IMR-90 (cell line): Measurements from ENCODE around the gene UGT1A1. TPM values are rescaled to one million over a fixed set of nuclear protein-coding genes. Genes with fewer than 3 reads are reported as not detected.

ENCODE experiments used
- ATAC-seq: fragments of 200-7000 bp; cut with Tn5 transposase; 2 replicates; pipeline ENCODE4 v1.9.1; 2020; ENCODE audit warnings: low read depth, mild to moderate bottlenecking, moderate library complexity
- BruUV-seq: library from RNA; stranded (reverse); fragments of 400-500 nt; replicated peaks from 2 replicates; lab custom pipeline; 2021; lab: Mats Ljungman, UMichigan
- CTCF ChIA-PET: fragments of 300-600 bp; formaldehyde crosslinking; extraction: SDS; loops from one replicate; lab custom pipeline; 2021; ENCODE audit warnings: antibody characterized with exemption; lab: Yijun Ruan, JAX
- POLR2A ChIA-PET: fragments of 300-600 bp; sonication (Branson Sonifier 250); formaldehyde crosslinking; loops from one replicate; lab custom pipeline; 2022; ENCODE audit warnings: antibody characterized with exemption; ENCODE audit not compliant: unreplicated experiment; lab: Charles Lee
- DNase-seq: peaks from one replicate; pipeline ENCODE4 v3.0.0; 2013
- H2AFZ ChIP-seq: replicated peaks from 2 replicates; pipeline ENCODE3; 2013; ENCODE audit warnings: low read length, mild to moderate bottlenecking; ENCODE audit not compliant: poor library complexity
- H2AK5ac ChIP-seq: 2 replicates; pipeline ENCODE4 v1.6.1; 2013; ENCODE audit warnings: low read depth, low read length, inconsistent platforms
- H2AK9ac ChIP-seq: replicated peaks from 2 replicates; pipeline ENCODE3; 2013; ENCODE audit warnings: mild to moderate bottlenecking, low read depth, low read length, moderate library complexity; ENCODE audit not compliant: poor library complexity
- H2BK120ac ChIP-seq: 2 replicates; pipeline ENCODE4 v1.6.1; 2013; ENCODE audit warnings: low read depth, low read length, inconsistent platforms
- H2BK15ac ChIP-seq: 3 replicates; pipeline ENCODE4 v1.6.1; 2013; ENCODE audit warnings: low read depth, low read length, inconsistent platforms
- H2BK20ac ChIP-seq: 2 replicates; pipeline ENCODE4 v1.6.1; 2013; ENCODE audit warnings: low read depth, mild to moderate bottlenecking, inconsistent platforms, low read length, moderate library complexity
- H2BK5ac ChIP-seq: 2 replicates; pipeline ENCODE4 v1.6.1; 2013; ENCODE audit warnings: mild to moderate bottlenecking, low read depth, low read length, inconsistent platforms; ENCODE audit not compliant: poor library complexity, severe bottlenecking
- H3K14ac ChIP-seq: replicated peaks from 2 replicates; pipeline ENCODE4 v1.6.1; 2013; ENCODE audit warnings: low read depth, low read length, inconsistent platforms
- H3K18ac ChIP-seq: 2 replicates; pipeline ENCODE4 v1.6.1; 2013; ENCODE audit warnings: low read depth, low read length, control low read depth
- H3K23ac ChIP-seq: 2 replicates; pipeline ENCODE4 v1.6.1; 2013; ENCODE audit warnings: low read depth, low read length, inconsistent platforms
- H3K27ac ChIP-seq: 2 replicates; pipeline ENCODE4 v1.5.1; 2013; ENCODE audit warnings: mild to moderate bottlenecking, control low read depth, low read length; ENCODE audit not compliant: insufficient read depth
- H3K27me3 ChIP-seq: 2 replicates; pipeline ENCODE4 v1.6.1; 2013; ENCODE audit warnings: low read length; ENCODE audit not compliant: control insufficient read depth, insufficient read depth
- H3K36me3 ChIP-seq: 2 replicates; pipeline ENCODE4 v1.6.1; 2013; ENCODE audit warnings: low read length, mixed read lengths; ENCODE audit not compliant: control insufficient read depth, insufficient read depth
- H3K4ac ChIP-seq: 2 replicates; pipeline ENCODE4 v1.6.1; 2013; ENCODE audit warnings: low read depth, low read length, inconsistent platforms
- H3K4me1 ChIP-seq: 2 replicates; pipeline ENCODE4 v1.6.1; 2013; ENCODE audit warnings: low read length, mixed read lengths; ENCODE audit not compliant: control insufficient read depth, insufficient read depth
- H3K4me2 ChIP-seq: 2 replicates; pipeline ENCODE4 v1.6.1; 2013; ENCODE audit warnings: low read depth, mild to moderate bottlenecking, control low read depth, low read length, moderate library complexity
- H3K4me3 ChIP-seq: 2 replicates; pipeline ENCODE4 v1.5.1; 2013; ENCODE audit warnings: low read depth, mild to moderate bottlenecking, control low read depth, low read length, moderate library complexity; ENCODE audit not compliant: insufficient read depth
- H3K56ac ChIP-seq: 2 replicates; pipeline ENCODE4 v1.6.1; 2013; ENCODE audit warnings: low read length, inconsistent platforms; ENCODE audit not compliant: insufficient read depth; ENCODE audit errors: extremely low read depth
- H3K79me1 ChIP-seq, 2 experiments: 2 replicates each; pipeline ENCODE4 v1.6.1; 2013; ENCODE audit warnings: low read length in 2 of 2, inconsistent platforms in 1 of 2, low read depth in 1 of 2
- H3K9ac ChIP-seq: 2 replicates; pipeline ENCODE4 v1.6.1; 2013; ENCODE audit warnings: low read depth, low read length, control low read depth
- H3K9me1 ChIP-seq: 2 replicates; pipeline ENCODE4 v1.6.1; 2013; ENCODE audit warnings: low read length, inconsistent platforms; ENCODE audit not compliant: insufficient read depth
- H3K9me3 ChIP-seq: 2 replicates; pipeline ENCODE4 v1.6.1; 2013; ENCODE audit warnings: low read length; ENCODE audit not compliant: control insufficient read depth, insufficient read depth
- H4K20me1 ChIP-seq: 2 replicates; pipeline ENCODE4 v1.6.1; 2013; ENCODE audit warnings: low read length, inconsistent platforms; ENCODE audit not compliant: insufficient read depth
- H4K5ac ChIP-seq: 2 replicates; pipeline ENCODE4 v1.6.1; 2013; ENCODE audit warnings: mild to moderate bottlenecking, low read depth, low read length, control low read depth
- H4K8ac ChIP-seq, 2 experiments: 2 replicates each; pipeline ENCODE4 v1.6.1; 2013; ENCODE audit warnings: low read depth in 2 of 2, low read length in 2 of 2, control low read depth in 1 of 2, inconsistent platforms in 1 of 2
- H4K91ac ChIP-seq: 2 replicates; pipeline ENCODE4 v1.6.1; 2013; ENCODE audit warnings: low read depth, low read length, inconsistent platforms; ENCODE audit not compliant: insufficient read depth
- CEBPB ChIP-seq: IDR thresholded peaks from 2 replicates; pipeline ENCODE4 v1.6.1; 2012; ENCODE audit warnings: low read depth, low read length, improper control_type of control experiment
- ELK1 ChIP-seq: fragments of 150-350 bp; IDR thresholded peaks from 2 replicates; pipeline ENCODE4 v1.6.1; 2016; ENCODE audit warnings: low read depth, mild to moderate bottlenecking, low read length, moderate library complexity, borderline replicate concordance
- FOS ChIP-seq: fragments of 150-350 bp; IDR thresholded peaks from 2 replicates; pipeline ENCODE4 v1.6.1; 2016; ENCODE audit warnings: low read depth, low read length
- MAFK ChIP-seq: IDR thresholded peaks from 2 replicates; pipeline ENCODE4 v1.6.1; 2012; ENCODE audit warnings: low read depth, low read length, improper control_type of control experiment
- MAZ ChIP-seq: IDR thresholded peaks from 2 replicates; pipeline ENCODE4 v1.6.1; 2012; ENCODE audit warnings: low read depth, mild to moderate bottlenecking, low read length, improper control_type of control experiment, moderate library complexity, borderline replicate concordance
- MXI1 ChIP-seq: IDR thresholded peaks from 2 replicates; pipeline ENCODE4 v1.6.1; 2012; ENCODE audit warnings: low read depth, mild to moderate bottlenecking, low read length, moderate library complexity, borderline replicate concordance
- POLR2A ChIP-seq: IDR thresholded peaks from 2 replicates; pipeline ENCODE4 v1.6.1; 2012; ENCODE audit warnings: mild to moderate bottlenecking, low read depth, low read length
- RAD21 ChIP-seq: IDR thresholded peaks from 2 replicates; pipeline ENCODE4 v1.6.1; 2012; ENCODE audit warnings: low read length, improper control_type of control experiment
- USF2 ChIP-seq: fragments of 150-350 bp; IDR thresholded peaks from 2 replicates; pipeline ENCODE4 v1.6.1; 2017; ENCODE audit warnings: mild to moderate bottlenecking, antibody characterized with exemption, low read length, low read depth
- WGBS, 2 experiments: methylation state at CpG; one replicate each; pipeline versions ENCODE4 v1.1.5 to v1.1.7; 2013; ENCODE audit warnings: missing lambda C conversion rate in 2 of 2; ENCODE audit not compliant: insufficient read length in 1 of 2; ENCODE audit errors: extremely low coverage in 2 of 2; 5-methylcytosine and 5-hydroxymethylcytosine counted together
- dilution Hi-C: fragments of 300-500 bp; cut with HindIII; formaldehyde crosslinking; loops from one replicate; pipeline ENCODE4 v1.14.3; 2018; ENCODE audit warnings: low sequenced_read_pairs; ENCODE audit not compliant: unreplicated experiment
- in situ Hi-C: fragments of 300-500 bp; cut with MboI; formaldehyde crosslinking; loops from 3 replicates; pipeline ENCODE4 v1.14.3; 2019; ENCODE audit warnings: low sequenced_read_pairs, inconsistent platforms, mixed read lengths
- intact Hi-C: fragments of 100-400 bp; cut with micrococcal nuclease; formaldehyde crosslinking; loops from 2 replicates; pipeline ENCODE4 v1.10.0; 2022
- polyA plus RNA-seq, 3 experiments: library from polyadenylated mRNA; depleted of rRNA; stranded (reverse); fragments of >200 nt; gene quantifications; 2 replicates each; pipeline ENCODE4 v1.2.3, GENCODE V29; 2012; ENCODE audit warnings: low replicate concordance in 1 of 3
- total RNA-seq: library from RNA; depleted of rRNA; stranded (reverse); fragments of >200 nt; gene quantifications from 2 replicates; pipeline ENCODE4 v1.2.3, GENCODE V29; 2012

UGT1A1 gene
- total and polyA plus RNA-seq, 2 of the 4 experiments (the other 2 are of a cell fraction), result not detected

DNA sequence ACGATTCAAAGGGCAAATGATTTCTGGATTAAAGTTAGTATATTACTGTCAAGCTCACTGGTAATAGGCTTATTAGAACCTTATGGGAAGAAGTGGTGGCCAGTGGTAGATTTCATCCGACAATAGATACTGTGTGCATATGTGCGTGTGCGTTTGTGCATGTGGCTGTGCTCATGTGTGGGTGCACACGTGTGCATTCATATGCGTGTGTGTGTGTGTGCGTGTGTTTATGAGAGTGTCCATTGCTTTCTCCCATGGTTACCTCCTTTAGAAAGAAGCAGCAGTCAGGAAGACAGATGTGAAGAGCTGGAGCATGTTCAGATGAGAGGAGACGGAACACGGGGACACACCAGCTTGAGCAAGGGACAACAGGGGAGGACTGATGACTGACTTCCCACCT, 9.2 kb downstream of the UGT1A1 start:
- H4K8ac ChIP-seq, result no peak overlapping the region
- H3K4me3 ChIP-seq, result no peak overlapping the region
- H2BK120ac ChIP-seq, result no peak overlapping the region
- H3K27me3 ChIP-seq, result no peaks in the 10 kb centered on the region
- no peak overlapping the region for H3K27ac ChIP-seq
- DNase-seq (no peak), ATAC-seq (no peak)
- BruUV-seq, result no TSS peak
- no peaks in the 10 kb centered on the region for H3K79me1 ChIP-seq
- H4K91ac ChIP-seq, result no peak overlapping the region
- H3K18ac ChIP-seq, result no peak overlapping the region
- 76% methylated on average over 6 of the region's 9 CpGs; no CpG with 5 or more reads in 1 of the 2 experiments for WGBS, 2 experiments
- H3K23ac ChIP-seq, result no peak overlapping the region
- no peak overlapping the region for H2AFZ ChIP-seq
- H3K4me2 ChIP-seq, result no peak overlapping the region
- H3K56ac ChIP-seq, result no peak overlapping the region
- dilution Hi-C loops, result no loop called here
- 0 out of 2 replicates have a peak, but pooled peaks cover 5% of the 10 kb centered on the region for H3K9me1 ChIP-seq
- in situ Hi-C loops, result no loop called here
- no peak overlapping the region for H3K14ac ChIP-seq
- intact Hi-C loops, result no loop called here
- no peak overlapping the region for H2BK5ac ChIP-seq
- H3K36me3 ChIP-seq, result no peaks in the 10 kb centered on the region
- H4K5ac ChIP-seq, result no peak overlapping the region
- no peak for TF ChIP-seq USF2
- TF ChIP-seq MXI1, result no peak
- TF ChIP-seq POLR2A, result no peak
- no peak for TF ChIP-seq MAFK
- TF ChIP-seq FOS, result no peak
- TF ChIP-seq ELK1, result no peak
- TF ChIP-seq RAD21, result no peak
- TF ChIP-seq MAZ, result no peak
- no peak for TF ChIP-seq CEBPB
- no peaks in the 10 kb centered on the region for H3K9me3 ChIP-seq
- no peak overlapping the region for H2AK5ac ChIP-seq
- ChIA-PET CTCF (no interaction called here), POLR2A (no interaction called here)
- H2BK15ac ChIP-seq, result no peak overlapping the region
- no peak overlapping the region for H2BK20ac ChIP-seq
- peak overlapping the region; percentile 66 for H2AK9ac ChIP-seq
- H4K20me1 ChIP-seq, result no peaks in the 10 kb centered on the region
- H3K4ac ChIP-seq, result no peak overlapping the region
- H3K9ac ChIP-seq, result no peak overlapping the region
- peaks cover 6% of the 10 kb centered on the region for H3K4me1 ChIP-seq
